ENCODE measurements around the gene EIF2B4.

DNA sequence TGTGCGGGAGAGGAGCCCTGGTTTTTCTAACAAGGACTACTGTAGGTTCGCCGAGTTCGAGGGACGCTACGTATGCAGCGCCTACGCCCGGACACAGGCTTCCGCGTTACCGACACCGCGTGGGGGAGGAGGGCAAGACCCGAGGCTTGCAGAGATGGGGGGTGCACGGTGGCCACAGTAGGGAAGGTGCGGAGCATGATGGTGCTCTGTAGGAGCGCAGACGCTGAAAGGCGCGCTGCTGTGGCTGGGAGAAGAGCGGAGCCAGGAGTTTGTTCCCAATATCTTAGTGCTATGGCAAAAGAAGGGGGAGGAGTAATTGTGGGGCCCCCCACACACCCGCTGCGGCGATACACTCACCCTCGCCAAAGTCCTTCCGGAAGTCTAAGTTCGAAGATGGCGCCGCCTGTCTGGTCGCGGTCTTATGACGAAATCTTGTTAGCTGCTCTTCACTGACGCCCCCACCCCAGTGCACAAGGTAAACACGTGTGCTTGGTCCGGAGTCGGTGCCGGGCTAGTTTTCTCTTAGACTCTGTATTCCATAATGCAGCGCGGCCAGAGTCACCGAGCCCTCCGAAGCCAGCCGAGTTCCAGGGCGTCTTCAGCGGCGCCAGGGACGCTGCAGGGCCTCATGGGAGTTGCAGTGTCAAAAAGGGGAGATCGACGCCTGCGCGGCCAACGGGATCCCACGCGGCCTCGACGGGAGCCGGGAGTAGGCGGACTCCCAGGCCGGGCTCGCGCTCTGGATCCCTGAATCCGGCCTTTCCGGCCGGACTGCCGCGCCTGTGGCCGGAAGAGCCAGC lies 13.6 kb downstream of the EIF2B4 start, which contains the start of gene GTF3C2:
- peak; percentile 85 to 87 (median 87) for TF ChIP-seq POLR2AphosphoS5 (IDR thresholded peaks at IDR 0.05)
- peak in 1 of 3 donors; percentile 30 for TF ChIP-seq POLR2A (IDR thresholded peaks at IDR 0.05)
